Measurements from ENCODE around the gene ARFGAP3. TPM values are rescaled to one million over a fixed set of nuclear protein-coding genes. Genes with fewer than 3 reads are reported as not detected.

ARFGAP3 gene
- polyA plus RNA-seq, 1 experiment, result 69.4 TPM

- DNase-seq (ENCODE audit: low read depth, low spot score), result no peak
- Histone ChIP-seq H3K27ac (ENCODE audit: low read depth, low read length) (no peak overlapping the region), H3K4me3 (ENCODE audit: low read depth, low read length) (no peak overlapping the region), H3K9me3 (ENCODE audit: control insufficient read depth, insufficient read depth, low read length) (no peaks in the 10 kb centered on the region), H3K27me3 (ENCODE audit: control insufficient read depth, insufficient read depth, low read length) (no peaks in the 10 kb centered on the region)
- ChIA-PET POLR2A (no interaction called here), CTCF (no interaction called here)
- TF ChIP-seq CTCF (IDR thresholded peaks at IDR 0.05; ENCODE audit: low read depth, low read length), result no peak
Measured at GRCh38 chr22:42876041-42876440, 19.0 kb upstream of the ARFGAP3 start.

- ChIA-PET CTCF (interaction anchor here (1.4 kb wide), 1 partner anchor 54 kb away, joined by 4 read pairs; no protein-coding TSS in a partner anchor), POLR2A (no interaction called here)
- Histone ChIP-seq H3K9me3 (ENCODE audit: control insufficient read depth, insufficient read depth, low read length) (no peaks in the 10 kb centered on the region; the same call in 1 of the 2 replicates), H3K27me3 (ENCODE audit: control insufficient read depth, insufficient read depth, low read length) (no peaks in the 10 kb centered on the region), H3K4me3 (ENCODE audit: low read depth, low read length) (no peak overlapping the region), H3K27ac (ENCODE audit: low read depth, low read length) (no peak overlapping the region)
- DNase-seq (ENCODE audit: low read depth, low spot score), result no peak
- TF ChIP-seq CTCF (IDR thresholded peaks at IDR 0.05; ENCODE audit: low read depth, low read length), result no peak
Measured at GRCh38 chr22:42874010-42874409, 16.9 kb upstream of the ARFGAP3 start.

- no peak for DNase-seq (ENCODE audit: low read depth, low spot score)
- Histone ChIP-seq H3K9me3 (ENCODE audit: control insufficient read depth, insufficient read depth, low read length) (no peaks in the 10 kb centered on the region; the same call in 1 of the 2 replicates), H3K4me3 (ENCODE audit: low read depth, low read length) (no peak overlapping the region), H3K27ac (ENCODE audit: low read depth, low read length) (no peak overlapping the region), H3K27me3 (ENCODE audit: control insufficient read depth, insufficient read depth, low read length) (no peaks in the 10 kb centered on the region)
- no peak for TF ChIP-seq CTCF (IDR thresholded peaks at IDR 0.05; ENCODE audit: low read depth, low read length)
- ChIA-PET POLR2A (interaction anchor here (0.7 kb wide), 1 partner anchor 141 kb away, joined by 3 read pairs; no protein-coding TSS in a partner anchor), CTCF (interaction anchor here (1.4 kb wide), 1 partner anchor 54 kb away, joined by 4 read pairs; no protein-coding TSS in a partner anchor)
Measured at GRCh38 chr22:42873356-42873755, 16.3 kb upstream of the ARFGAP3 start.

- Histone ChIP-seq H3K4me3 (ENCODE audit: low read depth, low read length) (no peak overlapping the region), H3K27me3 (ENCODE audit: control insufficient read depth, insufficient read depth, low read length) (no peaks in the 10 kb centered on the region), H3K9me3 (ENCODE audit: control insufficient read depth, insufficient read depth, low read length) (no peaks in the 10 kb centered on the region; the same call in 1 of the 2 replicates), H3K27ac (ENCODE audit: low read depth, low read length) (no peak overlapping the region)
- CTCF ChIA-PET, result interaction anchor here (1.4 kb wide), 1 partner anchor 53 kb away, joined by 4 read pairs; no protein-coding TSS in a partner anchor
- POLR2A ChIA-PET, result interaction anchor here (0.7 kb wide), 1 partner anchor 142 kb away, joined by 3 read pairs; no protein-coding TSS in a partner anchor
- TF ChIP-seq CTCF (IDR thresholded peaks at IDR 0.05; ENCODE audit: low read depth, low read length), result no peak
- DNase-seq (ENCODE audit: low read depth, low spot score), result no peak
Measured at GRCh38 chr22:42872821-42873220, 15.7 kb upstream of the ARFGAP3 start.

- no peak for TF ChIP-seq CTCF (IDR thresholded peaks at IDR 0.05; ENCODE audit: low read depth, low read length)
- CTCF ChIA-PET, result no interaction called here
- no peak for DNase-seq (ENCODE audit: low read depth, low spot score)
Measured at GRCh38 chr22:42871146-42872050, 14.3 kb upstream of the ARFGAP3 start.

More at GRCh38 chr22:42871146-42872050, 14.3 kb upstream of the ARFGAP3 start:
- Histone ChIP-seq H3K27me3 (ENCODE audit: control insufficient read depth, insufficient read depth, low read length) (no peaks in the 10 kb centered on the region), H3K27ac (ENCODE audit: low read depth, low read length) (no peak overlapping the region), H3K9me3 (ENCODE audit: control insufficient read depth, insufficient read depth, low read length) (no peaks in the 10 kb centered on the region; the same call in 1 of the 2 replicates), H3K4me3 (ENCODE audit: low read depth, low read length) (no peak overlapping the region)
- POLR2A ChIA-PET, result interaction anchor here (0.6 kb wide), 1 partner anchor 256 kb away, joined by 3 read pairs; no protein-coding TSS in a partner anchor
